GM11168 (cell line): ENCODE data around the gene FAF1.

ENCODE experiments used
- in situ Hi-C: fragments of 300-500 bp; cut with MboI; formaldehyde crosslinking; loops from one replicate; pipeline ENCODE4 v1.12.0; 2022; ENCODE audit warnings: low sequenced_read_pairs; ENCODE audit not compliant: unreplicated experiment

Gene FAF1

GRCh38 chr1:50861772-50862171, 98.3 kb downstream of the FAF1 start:
- in situ Hi-C loops: no loop called here

- in situ Hi-C loops: no loop called here
Observed at GRCh38 chr1:50860702-50861101, 99.4 kb downstream of the FAF1 start.

- in situ Hi-C loops: no loop called here
Observed at GRCh38 chr1:50860256-50860655, 99.8 kb downstream of the FAF1 start.

- in situ Hi-C loops: no loop called here
Observed at GRCh38 chr1:50859657-50860056, 100.4 kb downstream of the FAF1 start.

GRCh38 chr1:50858761-50859160, 101.3 kb downstream of the FAF1 start:
- in situ Hi-C loops: no loop called here

- in situ Hi-C loops: no loop called here
Observed at GRCh38 chr1:50857702-50858101, 102.4 kb downstream of the FAF1 start.

- in situ Hi-C loops: loop anchor here (5.0 kb wide), 1 partner anchor 66 kb away; no protein-coding TSS in a partner anchor
Observed at GRCh38 chr1:50853325-50853724, 106.7 kb downstream of the FAF1 start.

- in situ Hi-C loops: loop anchor here (5.0 kb wide), 1 partner anchor 66 kb away; no protein-coding TSS in a partner anchor
Observed at GRCh38 chr1:50852889-50853288, 107.2 kb downstream of the FAF1 start.

- in situ Hi-C loops: loop anchor here (5.0 kb wide), 1 partner anchor 64 kb away; no protein-coding TSS in a partner anchor
Observed at GRCh38 chr1:50851466-50851865, 108.6 kb downstream of the FAF1 start.

- in situ Hi-C loops: loop anchor here (5.0 kb wide), 1 partner anchor 64 kb away; no protein-coding TSS in a partner anchor
Observed at GRCh38 chr1:50851034-50851433, 109.0 kb downstream of the FAF1 start.

- in situ Hi-C loops: no loop called here
Observed at GRCh38 chr1:50847303-50847702, 112.8 kb downstream of the FAF1 start.

GRCh38 chr1:50846224-50846839, 113.7 kb downstream of the FAF1 start:
- in situ Hi-C loops: no loop called here

- in situ Hi-C loops: no loop called here
Observed at GRCh38 chr1:50841791-50842387, 118.2 kb downstream of the FAF1 start.

- in situ Hi-C loops: no loop called here
Observed at GRCh38 chr1:50836117-50836516, 124.0 kb downstream of the FAF1 start.

- in situ Hi-C loops: no loop called here
Observed at GRCh38 chr1:50833216-50833615, 126.9 kb downstream of the FAF1 start.

GRCh38 chr1:50832167-50832566, 127.9 kb downstream of the FAF1 start:
- in situ Hi-C loops: no loop called here

- in situ Hi-C loops: no loop called here
Observed at GRCh38 chr1:50831300-50832061, 128.6 kb downstream of the FAF1 start.

GRCh38 chr1:50830621-50831020, 129.4 kb downstream of the FAF1 start:
- in situ Hi-C loops: no loop called here

GRCh38 chr1:50829014-50829958, 130.8 kb downstream of the FAF1 start:
- in situ Hi-C loops: no loop called here

GRCh38 chr1:50827546-50827945, 132.5 kb downstream of the FAF1 start:
- in situ Hi-C loops: no loop called here
